Hepatocyte (in vitro differentiated cells): Measurements from ENCODE around the gene PRKCA. TPM values are rescaled to one million over a fixed set of nuclear protein-coding genes. Genes with fewer than 3 reads are reported as not detected.

Experiments used
- DNase-seq: peaks from one replicate; pipeline ENCODE4 v3.0.0-alpha.2; 2016; ENCODE audit warnings: low spot score
- H2AFZ ChIP-seq: fragments of 200-600 bp; sonication (generic); 2 replicates; pipeline ENCODE4 v1.6.0; 2016; ENCODE audit warnings: antibody characterized with exemption, mild to moderate bottlenecking
- H3K27ac ChIP-seq: fragments of 200-600 bp; sonication (generic); 2 replicates; pipeline ENCODE4 v1.5.1; 2016; ENCODE audit warnings: mild to moderate bottlenecking
- H3K27me3 ChIP-seq: fragments of 200-600 bp; sonication (generic); 2 replicates; pipeline ENCODE4 v1.6.1; 2016
- H3K36me3 ChIP-seq: fragments of 200-600 bp; sonication (generic); replicated peaks from 2 replicates; pipeline ENCODE4 v1.5.1; 2016; ENCODE audit warnings: low read depth; ENCODE audit not compliant: insufficient read depth
- H3K4me1 ChIP-seq: fragments of 200-600 bp; sonication (generic); 2 replicates; pipeline ENCODE4 v1.5.1; 2016; ENCODE audit warnings: mild to moderate bottlenecking, moderate library complexity; ENCODE audit not compliant: insufficient read depth
- H3K4me2 ChIP-seq: fragments of 200-600 bp; sonication (generic); 2 replicates; pipeline ENCODE4 v1.6.0; 2016
- H3K4me3 ChIP-seq: fragments of 200-600 bp; sonication (generic); 2 replicates; pipeline ENCODE4 v1.5.1; 2016; ENCODE audit warnings: mild to moderate bottlenecking
- H3K79me2 ChIP-seq: fragments of 200-600 bp; sonication (generic); 2 replicates; pipeline ENCODE4 v1.6.0; 2017; ENCODE audit warnings: mild to moderate bottlenecking
- H3K9me2 ChIP-seq: fragments of 200-600 bp; sonication (generic); replicated peaks from 2 replicates; pipeline ENCODE4 v1.6.0; 2017; ENCODE audit warnings: mild to moderate bottlenecking; ENCODE audit not compliant: insufficient read depth
- H3K9me3 ChIP-seq: fragments of 200-600 bp; sonication (generic); 2 replicates; pipeline ENCODE4 v1.5.1; 2016; ENCODE audit warnings: low read depth, mild to moderate bottlenecking
- H4K20me1 ChIP-seq: fragments of 200-600 bp; sonication (generic); 2 replicates; pipeline ENCODE4 v1.6.0; 2016; ENCODE audit warnings: mild to moderate bottlenecking; ENCODE audit not compliant: insufficient read depth, poor library complexity, severe bottlenecking
- EZH2 ChIP-seq: fragments of 200-600 bp; sonication (generic); IDR thresholded peaks from 2 replicates; pipeline ENCODE4 v1.6.1; 2016; ENCODE audit warnings: antibody characterized with exemption, mild to moderate bottlenecking, borderline replicate concordance
- EZH2phosphoT487 ChIP-seq: fragments of 200-600 bp; sonication (generic); IDR thresholded peaks from one replicate; pipeline ENCODE4 v1.6.1; 2018; ENCODE audit warnings: antibody characterized with exemption, mild to moderate bottlenecking, low read depth, moderate library complexity; ENCODE audit not compliant: unreplicated experiment, severe bottlenecking
- WGBS: methylation state at CpG from one replicate; pipeline ENCODE4 v1.1.6; 2016; ENCODE audit warnings: low lambda C conversion rate; ENCODE audit errors: missing lambda C conversion rate; 5-methylcytosine and 5-hydroxymethylcytosine counted together
- polyA plus RNA-seq: library from polyadenylated mRNA; unstranded; fragments of >200 nt; fragmentation: Nextera tagmentation; extraction: Ambion mirVana; gene quantifications from 2 replicates; pipeline ENCODE4 v1.2.1, GENCODE V29; 2016
- total RNA-seq: library from RNA; depleted of rRNA; stranded (reverse); fragments of >200 nt; gene quantifications from 2 replicates; pipeline ENCODE4 v1.2.3, GENCODE V29; 2014
- TF ChIP-seq, protein P1 (sequence below): fragments of 200-600 bp; sonication (generic); IDR thresholded peaks from 2 replicates; pipeline ENCODE4 v1.5.1; 2016; ENCODE audit warnings: antibody characterized with exemption, mild to moderate bottlenecking; ENCODE audit not compliant: poor library complexity

The PRKCA gene
- total and polyA plus RNA-seq, 2 experiments from 2014 or later = 5.9 to 18.5 TPM

DNA sequence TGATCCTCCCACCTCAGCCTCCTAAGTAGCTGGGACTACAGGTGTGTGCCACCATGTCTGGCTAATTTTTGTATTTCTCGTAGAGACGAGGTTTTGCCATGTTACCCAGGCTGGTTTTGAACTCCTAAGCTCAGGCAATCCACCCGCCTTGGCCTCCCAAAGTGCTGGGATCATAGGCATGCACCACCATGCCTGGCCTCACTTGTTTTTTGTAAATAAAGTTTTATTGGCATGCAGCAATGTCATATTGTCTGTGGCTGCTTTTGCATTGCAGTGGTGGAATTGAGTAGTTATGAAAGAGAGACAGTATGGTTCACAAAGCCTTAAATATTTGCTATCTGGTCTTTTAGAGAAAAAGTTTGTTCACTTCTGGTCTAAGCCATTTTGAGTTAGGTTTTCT, 124.7 kb downstream of the PRKCA start:
- no peaks in the 10 kb centered on the region for H4K20me1 ChIP-seq
- H3K4me3 ChIP-seq = no peak overlapping the region
- no peak overlapping the region for H2AFZ ChIP-seq
- no peaks in the 10 kb centered on the region for H3K36me3 ChIP-seq
- WGBS = 92% methylated on average over 3 of the region's 3 CpGs
- H3K9me2 ChIP-seq = no peaks in the 10 kb centered on the region
- H3K79me2 ChIP-seq = peaks cover 48% of the 10 kb centered on the region
- no peaks in the 10 kb centered on the region for H3K27me3 ChIP-seq
- H3K9me3 ChIP-seq = no peaks in the 10 kb centered on the region
- no peak for TF ChIP-seq EZH2
- TF ChIP-seq, protein P1, sequence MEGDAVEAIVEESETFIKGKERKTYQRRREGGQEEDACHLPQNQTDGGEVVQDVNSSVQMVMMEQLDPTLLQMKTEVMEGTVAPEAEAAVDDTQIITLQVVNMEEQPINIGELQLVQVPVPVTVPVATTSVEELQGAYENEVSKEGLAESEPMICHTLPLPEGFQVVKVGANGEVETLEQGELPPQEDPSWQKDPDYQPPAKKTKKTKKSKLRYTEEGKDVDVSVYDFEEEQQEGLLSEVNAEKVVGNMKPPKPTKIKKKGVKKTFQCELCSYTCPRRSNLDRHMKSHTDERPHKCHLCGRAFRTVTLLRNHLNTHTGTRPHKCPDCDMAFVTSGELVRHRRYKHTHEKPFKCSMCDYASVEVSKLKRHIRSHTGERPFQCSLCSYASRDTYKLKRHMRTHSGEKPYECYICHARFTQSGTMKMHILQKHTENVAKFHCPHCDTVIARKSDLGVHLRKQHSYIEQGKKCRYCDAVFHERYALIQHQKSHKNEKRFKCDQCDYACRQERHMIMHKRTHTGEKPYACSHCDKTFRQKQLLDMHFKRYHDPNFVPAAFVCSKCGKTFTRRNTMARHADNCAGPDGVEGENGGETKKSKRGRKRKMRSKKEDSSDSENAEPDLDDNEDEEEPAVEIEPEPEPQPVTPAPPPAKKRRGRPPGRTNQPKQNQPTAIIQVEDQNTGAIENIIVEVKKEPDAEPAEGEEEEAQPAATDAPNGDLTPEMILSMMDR = no peak
- H3K4me1 ChIP-seq = no peaks in the 10 kb centered on the region
- H3K4me2 ChIP-seq = no peak overlapping the region
- DNase-seq = no peak
- H3K27ac ChIP-seq = no peak overlapping the region

DNA sequence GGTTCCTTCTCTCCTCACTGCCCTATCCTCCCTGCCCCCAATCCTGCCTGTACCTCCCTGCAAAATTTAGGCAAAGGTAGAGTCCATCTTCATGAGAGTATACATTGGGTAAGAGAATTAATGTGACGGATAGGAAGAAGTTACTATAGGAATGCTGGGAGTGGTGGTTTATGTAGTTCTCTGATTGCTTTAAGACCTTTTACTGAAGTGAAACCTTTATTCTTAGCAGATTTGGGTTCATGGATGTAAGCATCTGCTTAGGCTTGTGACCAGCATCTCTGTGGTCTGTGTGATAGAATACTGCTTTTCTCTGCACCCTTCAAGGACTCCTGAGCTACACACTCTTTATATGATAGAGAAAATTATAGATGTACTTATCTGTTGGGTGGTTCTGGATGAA, 127.3 kb downstream of the PRKCA start:
- DNase-seq = no peak
- Histone ChIP-seq H3K79me2 (peaks cover 56% of the 10 kb centered on the region), H3K9me3 (no peaks in the 10 kb centered on the region)

DNA sequence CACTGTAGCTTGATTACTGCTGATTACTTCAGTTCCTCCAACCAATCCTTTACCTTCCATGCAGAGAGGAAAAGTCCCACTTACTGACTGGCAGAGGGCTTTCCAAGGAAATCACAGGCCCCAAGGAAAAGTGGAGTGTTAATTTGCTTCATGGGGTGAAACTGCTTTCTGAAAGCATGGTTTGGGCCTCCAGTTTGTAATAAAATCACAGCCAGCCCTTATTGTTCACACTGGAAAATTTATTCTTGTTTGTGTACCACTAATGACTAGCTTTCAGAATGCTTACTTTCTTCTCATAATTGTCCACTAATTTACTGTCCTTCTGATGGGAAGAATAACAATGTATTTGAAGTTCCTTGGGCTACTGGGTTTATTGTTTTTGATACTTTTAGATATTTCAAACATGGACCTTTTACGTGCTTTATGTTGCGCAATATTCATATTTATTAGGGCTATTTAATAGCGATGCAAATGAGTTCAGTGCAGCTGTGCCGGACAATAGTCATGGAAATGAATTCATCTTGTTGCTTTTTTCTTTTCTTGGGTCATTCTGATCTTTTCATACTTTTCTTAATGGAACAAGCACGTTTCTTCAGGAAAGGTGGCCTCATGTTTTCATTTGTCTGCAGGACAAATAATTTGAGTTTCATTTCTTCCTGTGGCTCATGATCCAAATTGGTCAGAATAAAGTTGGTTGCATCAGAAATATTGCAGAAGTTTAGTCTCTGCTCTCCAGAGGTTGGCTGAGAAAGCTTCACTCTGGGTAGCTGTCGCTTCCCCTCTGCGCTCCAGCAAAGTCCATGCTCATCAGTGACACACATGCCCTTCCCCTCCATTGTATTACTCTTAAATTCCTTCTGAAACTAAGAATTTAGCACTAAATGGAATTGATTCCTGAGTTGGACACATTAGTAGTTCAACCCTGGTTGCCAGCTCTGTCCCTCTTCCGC, 128.7 kb downstream of the PRKCA start:
- WGBS = 95% methylated on average over 8 of the region's 8 CpGs
- peaks cover 9% of the 10 kb centered on the region for H3K4me1 ChIP-seq
- H3K27me3 ChIP-seq = no peaks in the 10 kb centered on the region
- no peak overlapping the region for H3K27ac ChIP-seq
- no peaks in the 10 kb centered on the region for H3K9me3 ChIP-seq
- H3K79me2 ChIP-seq = peaks cover 57% of the 10 kb centered on the region
- H4K20me1 ChIP-seq = no peaks in the 10 kb centered on the region
- H3K4me2 ChIP-seq = no peak overlapping the region
- H3K9me2 ChIP-seq = no peaks in the 10 kb centered on the region
- no peak overlapping the region for H2AFZ ChIP-seq
- TF ChIP-seq EZH2phosphoT487 (no peak), EZH2 (no peak)
- TF ChIP-seq, protein P1 = no peak
- no peak for DNase-seq
- H3K4me3 ChIP-seq = no peak overlapping the region
- H3K36me3 ChIP-seq = no peaks in the 10 kb centered on the region

More for the DNA sequence above, 127.3 kb downstream of the PRKCA start:
- TF ChIP-seq EZH2phosphoT487 (no peak), EZH2 (no peak)
- TF ChIP-seq, protein P1 = no peak
- no peaks in the 10 kb centered on the region for H3K36me3 ChIP-seq
- H3K4me3 ChIP-seq = no peak overlapping the region
- no peaks in the 10 kb centered on the region for H3K9me2 ChIP-seq
- peaks cover 9% of the 10 kb centered on the region for H3K4me1 ChIP-seq
- H3K27me3 ChIP-seq = no peaks in the 10 kb centered on the region
- WGBS = 96% methylated on average over 1 of the region's 1 CpG
- H3K4me2 ChIP-seq = no peak overlapping the region
- no peak overlapping the region for H3K27ac ChIP-seq
- H2AFZ ChIP-seq = no peak overlapping the region
- H4K20me1 ChIP-seq = no peaks in the 10 kb centered on the region
